GM06990 (cell line): ENCODE data around the gene TIMP3.

Experiments
- DNase-seq: peaks from one replicate; pipeline ENCODE4 v3.0.0-alpha.2; 2011; ENCODE audit not compliant: insufficient read length; ENCODE audit errors: extremely low read depth
- H3K27me3 ChIP-seq: replicated peaks from 2 replicates; pipeline ENCODE4 v1.6.0; 2011; ENCODE audit warnings: low read length; ENCODE audit not compliant: control insufficient read depth, insufficient read depth
- H3K36me3 ChIP-seq: 2 replicates; pipeline ENCODE4 v1.5.1; 2011; ENCODE audit warnings: low read length; ENCODE audit not compliant: control insufficient read depth, insufficient read depth
- H3K4me3 ChIP-seq: replicated peaks from 2 replicates; pipeline ENCODE4 v1.5.1; 2011; ENCODE audit warnings: low read depth, mild to moderate bottlenecking, control low read depth, low read length
- CTCF ChIP-seq: IDR thresholded peaks from 2 replicates; pipeline ENCODE4 v1.5.1; 2011; ENCODE audit warnings: low read length, control low read depth, mild to moderate bottlenecking, inconsistent platforms; ENCODE audit not compliant: insufficient read depth, poor library complexity, severe bottlenecking

Gene TIMP3

GRCh38 chr22:32826537-32826936 lies 25.0 kb downstream of the TIMP3 start:
- Histone ChIP-seq H3K4me3 (no peak overlapping the region), H3K36me3 (no peaks in the 10 kb centered on the region), H3K27me3 (no peaks in the 10 kb centered on the region; the same call in 1 of the 2 replicates)
- no peak for TF ChIP-seq CTCF
- DNase-seq: no peak

GRCh38 chr22:32827049-32827602 lies 25.6 kb downstream of the TIMP3 start:
- Histone ChIP-seq H3K27me3 (no peaks in the 10 kb centered on the region; the same call in 1 of the 2 replicates), H3K36me3 (no peaks in the 10 kb centered on the region), H3K4me3 (no peak overlapping the region)
- no peak for DNase-seq
- TF ChIP-seq CTCF: no peak

GRCh38 chr22:32828150-32828549 lies 26.6 kb downstream of the TIMP3 start:
- H3K4me3 ChIP-seq: no peak overlapping the region
- H3K36me3 ChIP-seq: no peaks in the 10 kb centered on the region
- DNase-seq: no peak
- no peak for TF ChIP-seq CTCF
- no peaks in the 10 kb centered on the region; the same call in 1 of the 2 replicates for H3K27me3 ChIP-seq

- no peaks in the 10 kb centered on the region for H3K36me3 ChIP-seq
- TF ChIP-seq CTCF: no peak
Observed at GRCh38 chr22:32828561-32828960, 27.1 kb downstream of the TIMP3 start.

GRCh38 chr22:32829451-32829851 lies 27.9 kb downstream of the TIMP3 start:
- no peak for TF ChIP-seq CTCF
- Histone ChIP-seq H3K27me3 (no peaks in the 10 kb centered on the region; the same call in 1 of the 2 replicates), H3K4me3 (no peak overlapping the region), H3K36me3 (no peaks in the 10 kb centered on the region)
- DNase-seq: no peak

More at GRCh38 chr22:32828561-32828960, 27.1 kb downstream of the TIMP3 start:
- Histone ChIP-seq H3K4me3 (no peak overlapping the region), H3K27me3 (no peaks in the 10 kb centered on the region; the same call in 1 of the 2 replicates)
- no peak for DNase-seq

GRCh38 chr22:32830473-32830872 lies 29.0 kb downstream of the TIMP3 start:
- no peak overlapping the region for H3K4me3 ChIP-seq
- H3K27me3 ChIP-seq: no peaks in the 10 kb centered on the region; the same call in 1 of the 2 replicates
- no peak for TF ChIP-seq CTCF
- DNase-seq: no peak
- no peaks in the 10 kb centered on the region for H3K36me3 ChIP-seq
